NCI-H748 (cell line): ENCODE results near the gene SCIN.
A peak's percentile ranks its signal among the peaks of the same experiment; 100 is the strongest.
"Not testable (repeated sequence)": the region's sequence is repeated elsewhere in the genome, so short reads cannot be mapped to it uniquely, and the experiment has no call there.

Experiments
- DNase-seq: peaks from one replicate; lab custom pipeline; 2025; ENCODE audit not compliant: unreplicated experiment; lab: John Stamatoyannopoulos, UW

The SCIN gene

GRCh38 chr7:12610899-12611298 lies 40.4 kb downstream of the SCIN start:
- no peak for DNase-seq

DNA sequence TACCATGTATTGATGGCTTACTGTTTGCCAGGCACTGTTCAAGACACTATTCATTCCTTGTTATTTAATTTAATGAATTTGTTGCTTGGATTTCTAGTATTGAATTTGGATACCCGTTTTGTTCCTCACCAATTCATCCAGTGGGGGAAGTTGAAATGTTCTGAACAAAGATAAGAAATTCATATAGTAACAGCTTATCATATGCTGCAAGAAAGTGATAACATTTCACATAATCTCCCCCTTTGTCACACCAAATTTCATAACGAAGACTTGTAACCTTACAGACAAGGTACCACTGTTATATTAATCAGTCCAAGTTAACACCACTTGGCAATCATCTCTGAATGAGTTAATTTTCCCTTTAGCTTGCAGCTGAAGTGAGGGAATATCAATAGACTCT lies 42.1 kb downstream of the SCIN start:
- DNase-seq = no peak

DNA sequence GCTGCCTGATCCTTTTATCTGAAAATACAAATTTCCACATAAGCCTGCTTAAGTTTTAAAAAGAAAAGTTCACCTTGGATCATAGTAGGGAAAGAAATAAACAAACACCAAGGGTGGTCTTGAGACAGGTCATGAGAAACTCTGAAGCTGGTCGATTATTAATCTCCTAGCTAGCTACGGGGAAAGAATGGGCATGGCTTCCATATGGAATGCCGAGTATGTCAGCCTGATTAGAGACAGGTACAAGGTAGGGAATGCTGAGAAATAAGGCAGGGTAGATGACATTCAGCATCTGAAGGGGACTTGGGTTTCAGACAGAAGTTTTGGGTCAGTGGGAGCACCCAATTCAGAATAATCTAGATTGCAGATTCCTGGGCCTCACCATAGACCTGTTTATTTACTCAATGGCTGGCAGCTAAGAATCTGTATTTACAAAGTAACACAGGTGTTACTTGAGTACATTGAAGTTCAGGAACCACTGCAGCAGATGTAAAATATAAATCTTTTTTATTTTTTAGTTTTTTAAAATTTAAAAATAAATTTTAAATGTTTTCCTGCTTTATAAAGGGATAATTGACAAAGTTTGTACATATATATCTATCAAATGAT lies 49.0 kb downstream of the SCIN start:
- peak; percentile 18 for DNase-seq

DNA sequence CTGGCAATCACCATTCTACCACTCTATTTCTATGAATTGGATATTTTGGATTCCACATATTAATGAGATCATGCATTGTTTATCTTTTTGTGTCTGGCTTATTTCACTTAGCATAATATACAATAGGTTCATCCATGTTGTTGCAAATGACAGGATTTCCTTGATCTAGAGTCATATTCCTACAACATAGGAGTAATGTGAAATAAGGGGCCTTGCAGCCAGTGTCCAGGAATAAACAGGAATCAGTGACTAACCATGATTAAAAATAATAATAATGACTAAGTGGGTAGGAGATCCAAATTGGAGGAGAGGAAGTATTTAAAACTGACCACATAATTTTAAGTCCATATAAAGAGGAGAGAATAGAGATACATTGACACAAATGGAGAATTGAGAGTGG lies 49.9 kb downstream of the SCIN start:
- DNase-seq = no peak

GRCh38 chr7:12623223-12623622 lies 52.7 kb downstream of the SCIN start:
- no peak for DNase-seq

DNA sequence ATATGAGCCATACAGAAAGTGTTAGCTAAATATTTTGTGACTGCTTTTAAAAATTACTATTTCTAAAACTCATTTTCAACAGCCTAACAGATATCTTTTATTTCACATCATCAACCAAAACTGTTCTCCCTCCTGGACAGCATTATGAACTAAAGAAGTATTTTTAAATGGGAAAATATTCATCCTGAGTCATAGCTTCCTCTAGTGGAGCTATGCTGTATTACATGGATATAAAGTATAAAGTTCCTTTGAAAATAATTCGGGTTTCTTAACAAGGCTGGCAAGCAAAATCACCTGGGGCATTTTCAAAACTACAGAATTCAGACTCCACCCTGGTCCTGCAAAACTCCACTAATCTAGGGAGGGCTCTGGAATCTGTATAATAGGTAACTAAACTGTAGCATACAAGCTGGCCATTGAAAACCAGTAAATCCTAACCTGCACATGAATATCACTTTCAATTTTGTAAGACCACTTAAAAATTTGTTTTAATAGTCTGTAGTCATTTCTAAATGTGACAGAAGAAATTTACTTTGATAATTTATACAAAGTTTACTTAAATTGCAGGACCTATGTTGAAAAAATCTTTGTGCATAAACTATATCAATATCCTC lies 53.5 kb downstream of the SCIN start:
- DNase-seq = peak; percentile 49

GRCh38 chr7:12625836-12626235 lies 55.3 kb downstream of the SCIN start:
- DNase-seq = no peak

- no peak for DNase-seq
Measured at GRCh38 chr7:12629816-12630512, 59.4 kb downstream of the SCIN start.

DNA sequence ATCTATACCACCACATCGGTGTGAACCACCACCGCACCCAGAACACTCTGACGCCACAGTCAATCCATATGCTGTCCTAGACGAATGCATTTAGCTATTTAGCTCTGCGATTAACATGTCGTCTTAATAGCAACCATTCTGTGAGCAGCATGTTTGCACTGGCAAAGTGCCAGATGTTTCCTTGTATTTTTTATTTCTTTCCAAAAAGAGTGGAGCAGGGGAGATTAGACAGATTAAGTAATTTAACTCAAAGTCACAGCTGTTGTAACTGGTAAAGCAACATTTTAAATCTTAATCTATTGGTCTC lies 59.9 kb downstream of the SCIN start:
- DNase-seq = peak; percentile 90

DNA sequence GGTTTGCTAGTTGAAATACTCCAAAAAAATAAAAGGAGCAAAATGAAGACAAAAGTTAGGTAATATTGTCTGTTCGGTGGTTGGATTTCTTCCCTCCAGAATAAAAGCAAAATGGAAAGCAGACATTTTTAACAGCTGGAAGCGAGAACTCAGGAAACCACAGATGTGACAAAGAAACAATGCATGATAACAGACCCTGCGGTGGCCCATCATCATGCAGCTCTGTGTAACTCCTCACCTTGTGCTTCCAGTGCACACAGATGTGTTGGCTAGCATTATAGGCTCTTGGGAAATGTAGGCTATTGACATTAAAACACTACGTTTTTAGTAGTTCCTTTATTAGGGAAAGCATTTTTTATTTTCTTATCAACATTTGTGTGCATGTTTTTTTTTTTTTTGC lies 63.1 kb downstream of the SCIN start:
- DNase-seq = no peak

DNA sequence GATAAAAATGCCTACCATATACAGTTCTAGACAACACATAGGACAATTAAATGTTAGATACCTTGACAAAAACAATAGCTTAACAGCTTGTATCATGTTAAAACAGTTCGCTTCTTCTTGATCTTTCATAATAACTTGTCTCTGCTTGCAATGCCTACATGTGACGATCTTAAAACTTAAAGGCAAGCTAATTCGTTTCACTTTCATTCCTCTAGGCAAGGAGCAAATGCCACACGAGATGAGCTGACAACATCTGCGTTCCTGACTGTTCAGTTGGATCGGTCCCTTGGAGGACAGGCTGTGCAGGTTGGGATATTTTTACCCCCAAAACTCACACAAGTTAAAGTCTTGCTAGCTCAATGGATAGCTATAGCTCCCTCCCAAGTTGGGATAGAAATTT lies 65.3 kb downstream of the SCIN start:
- DNase-seq = no peak

DNA sequence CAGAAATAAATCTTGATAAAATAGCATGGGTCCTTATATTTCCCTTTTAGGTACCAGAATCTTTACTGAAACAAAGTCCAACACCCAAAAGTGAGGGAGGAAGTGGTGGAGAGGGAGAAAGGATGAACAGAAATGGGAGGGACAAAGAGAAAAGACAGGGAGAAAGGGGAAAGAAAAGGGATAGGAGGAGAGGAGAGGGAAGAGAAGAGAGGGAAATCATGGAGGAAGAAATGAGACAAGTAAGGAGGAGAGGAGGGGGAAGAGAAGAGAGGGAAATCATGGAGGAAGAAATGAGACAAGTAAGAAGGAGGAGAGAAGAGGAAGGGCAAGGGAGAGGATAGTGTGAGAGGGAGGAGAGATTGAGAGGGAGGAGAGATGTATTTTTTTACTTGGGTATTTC lies 66.8 kb downstream of the SCIN start:
- DNase-seq = no peak

DNA sequence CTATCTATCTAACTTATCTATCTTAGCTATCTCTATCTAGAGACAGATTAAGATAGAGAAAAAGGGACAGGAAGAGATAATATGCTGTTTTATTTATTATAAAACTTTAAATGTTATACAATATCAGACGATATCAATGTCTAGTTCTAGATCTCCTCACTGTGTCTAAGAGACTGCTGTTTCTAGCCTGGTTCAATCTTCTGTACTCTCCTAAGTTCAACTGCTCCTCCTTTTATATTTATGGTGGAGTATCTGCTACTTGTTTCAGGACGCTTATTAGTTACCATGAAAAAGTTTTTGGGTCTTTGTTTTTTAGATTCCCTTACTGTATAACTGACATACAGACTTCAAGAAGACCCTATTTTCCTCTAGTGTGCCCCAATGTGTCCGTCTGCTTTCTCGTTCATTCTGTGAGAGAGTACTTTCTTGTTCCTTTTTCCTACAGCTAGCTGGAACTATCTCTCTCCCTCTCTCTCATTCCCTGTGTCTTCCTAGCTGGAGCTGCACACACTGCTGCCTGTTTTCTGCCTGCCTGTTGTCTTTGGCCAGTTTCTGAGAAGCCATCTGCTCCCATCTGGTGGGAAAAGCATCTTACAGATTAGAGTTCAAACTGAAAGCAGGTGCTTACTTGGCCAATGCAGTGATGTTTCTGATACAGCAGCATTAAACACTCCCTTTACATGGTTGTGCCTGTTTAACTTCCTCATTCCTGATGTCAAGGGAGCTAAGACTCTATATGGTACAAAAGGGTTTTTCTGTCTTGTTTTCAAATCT lies 67.5 kb downstream of the SCIN start:
- DNase-seq = no peak

- DNase-seq = peak; percentile 56
Measured at GRCh38 chr7:12638851-12639456, 68.4 kb downstream of the SCIN start.

GRCh38 chr7:12640299-12641096 lies 70.0 kb downstream of the SCIN start:
- DNase-seq = no peak

GRCh38 chr7:12641196-12641595 lies 70.7 kb downstream of the SCIN start:
- no peak for DNase-seq

GRCh38 chr7:12642508-12642907 lies 72.0 kb downstream of the SCIN start:
- DNase-seq = no peak

- no peak for DNase-seq
Measured at GRCh38 chr7:12643001-12643643, 72.6 kb downstream of the SCIN start.

DNA sequence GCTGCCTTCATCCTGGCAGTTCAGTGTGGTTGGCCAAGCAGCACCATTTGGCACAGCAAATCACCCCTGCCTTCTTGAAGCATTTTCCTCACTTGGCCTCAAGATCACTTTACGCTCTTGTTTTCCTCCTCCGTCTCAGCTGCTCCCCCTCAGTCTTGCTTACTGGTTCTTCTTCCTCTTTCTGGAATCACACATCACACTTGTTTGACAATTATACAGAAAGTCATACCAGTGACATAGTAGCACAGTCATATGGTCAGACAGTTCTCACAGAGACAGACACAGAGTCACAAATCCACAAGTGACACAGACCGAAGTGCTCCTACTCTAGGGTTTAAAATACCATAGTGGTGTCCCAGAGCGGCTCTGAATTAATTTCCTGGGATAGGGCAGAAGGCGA lies 73.1 kb downstream of the SCIN start:
- DNase-seq = no peak

DNA sequence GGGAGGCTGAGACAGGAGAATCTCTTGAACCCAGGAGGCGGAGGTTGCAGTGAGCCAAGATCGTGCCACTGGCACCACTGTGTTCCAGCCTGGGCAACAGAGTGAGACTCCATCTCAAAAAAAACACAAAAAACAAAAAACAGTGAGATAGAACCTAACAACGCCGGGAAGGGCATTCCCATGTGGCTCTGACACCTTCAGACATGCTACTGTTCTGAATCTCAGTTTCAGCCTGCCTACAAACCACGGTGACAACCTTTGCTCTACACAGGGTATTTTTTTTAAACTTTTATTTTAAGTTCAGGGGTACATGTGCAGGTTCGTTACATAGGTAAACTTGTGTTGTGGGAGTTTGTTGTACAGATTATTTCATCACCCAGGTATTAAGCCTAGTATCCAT lies 74.7 kb downstream of the SCIN start:
- DNase-seq = not testable (repeated sequence)
